Measurements from ENCODE around the gene RGS3.
A peak's percentile ranks its signal among the peaks of the same experiment; 100 is the strongest.

RGS3 gene

DNA sequence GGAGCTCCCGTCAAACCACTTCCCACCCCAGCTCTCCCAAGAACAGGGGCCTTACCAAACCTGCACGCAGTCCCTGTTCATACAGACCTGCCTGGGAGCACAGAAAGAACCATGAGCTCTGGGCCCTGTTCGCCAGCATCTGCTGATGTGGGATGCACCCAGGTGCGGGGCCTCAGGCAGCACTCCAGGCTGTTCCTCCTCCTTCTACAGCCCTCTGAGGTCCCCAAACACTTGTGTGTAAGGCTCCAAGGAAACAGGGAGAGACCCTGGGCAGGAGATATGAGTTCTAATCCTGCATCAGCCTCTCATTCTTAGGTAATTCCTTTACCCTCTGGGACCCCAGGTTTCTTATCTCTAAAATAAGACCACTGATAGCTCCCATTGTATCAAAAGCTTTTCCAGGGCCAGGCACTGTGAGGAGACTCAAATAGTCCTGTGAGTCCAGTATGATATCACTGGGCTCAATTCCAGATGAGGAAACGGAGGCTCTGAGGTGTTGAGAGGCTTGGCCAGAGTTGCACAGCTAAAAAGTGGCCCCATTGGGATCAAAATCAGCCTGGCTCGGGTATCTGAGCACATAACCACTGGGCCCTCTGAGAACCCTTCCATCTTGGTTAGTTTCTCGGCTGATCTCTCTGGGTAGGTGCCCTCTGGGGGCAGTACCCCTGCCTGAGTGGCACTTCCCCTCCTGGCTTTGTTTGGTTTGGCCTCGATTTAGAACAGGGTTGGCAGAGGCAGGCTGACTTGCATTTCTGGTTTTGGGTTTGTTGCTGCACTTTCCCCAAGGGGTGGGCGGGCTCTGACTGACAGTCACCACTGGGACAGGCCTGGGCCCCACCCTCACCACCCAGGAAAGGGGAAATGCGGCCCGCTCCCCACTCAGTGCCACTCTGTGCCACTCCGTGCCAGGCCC is 116.8 kb downstream of the RGS3 start:
- TF ChIP-seq, protein P1, sequence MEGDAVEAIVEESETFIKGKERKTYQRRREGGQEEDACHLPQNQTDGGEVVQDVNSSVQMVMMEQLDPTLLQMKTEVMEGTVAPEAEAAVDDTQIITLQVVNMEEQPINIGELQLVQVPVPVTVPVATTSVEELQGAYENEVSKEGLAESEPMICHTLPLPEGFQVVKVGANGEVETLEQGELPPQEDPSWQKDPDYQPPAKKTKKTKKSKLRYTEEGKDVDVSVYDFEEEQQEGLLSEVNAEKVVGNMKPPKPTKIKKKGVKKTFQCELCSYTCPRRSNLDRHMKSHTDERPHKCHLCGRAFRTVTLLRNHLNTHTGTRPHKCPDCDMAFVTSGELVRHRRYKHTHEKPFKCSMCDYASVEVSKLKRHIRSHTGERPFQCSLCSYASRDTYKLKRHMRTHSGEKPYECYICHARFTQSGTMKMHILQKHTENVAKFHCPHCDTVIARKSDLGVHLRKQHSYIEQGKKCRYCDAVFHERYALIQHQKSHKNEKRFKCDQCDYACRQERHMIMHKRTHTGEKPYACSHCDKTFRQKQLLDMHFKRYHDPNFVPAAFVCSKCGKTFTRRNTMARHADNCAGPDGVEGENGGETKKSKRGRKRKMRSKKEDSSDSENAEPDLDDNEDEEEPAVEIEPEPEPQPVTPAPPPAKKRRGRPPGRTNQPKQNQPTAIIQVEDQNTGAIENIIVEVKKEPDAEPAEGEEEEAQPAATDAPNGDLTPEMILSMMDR (conservative IDR thresholded peaks at IDR 0.05; ENCODE audit: control insufficient read depth, insufficient read depth, low read depth, low read length), result no peak
- peak; percentile 85 for DNase-seq (ENCODE audit: low read depth)
- H3K4me3 ChIP-seq (ENCODE audit: control insufficient read depth, low read depth, low read length), result no peak overlapping the region

DNA sequence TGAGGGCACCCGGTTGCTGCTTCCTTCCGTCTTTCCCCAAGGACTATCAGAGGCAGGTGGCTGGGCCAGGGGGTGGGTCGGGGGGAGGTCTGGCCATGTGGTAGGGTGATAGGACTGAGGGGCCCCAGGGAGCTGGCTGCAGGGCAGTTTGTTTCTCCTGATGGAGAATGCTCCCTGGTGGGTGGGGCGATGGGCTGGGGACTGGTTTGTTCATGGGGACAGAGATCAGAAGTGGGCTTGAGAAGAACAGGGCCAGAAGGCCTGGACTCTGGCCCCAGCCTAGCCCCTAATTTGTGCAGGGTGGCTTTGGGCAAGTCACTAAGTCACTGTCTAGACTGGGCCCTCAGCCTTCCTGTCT is 117.4 kb downstream of the RGS3 start:
- H3K4me3 ChIP-seq (ENCODE audit: control insufficient read depth, low read depth, low read length), result no peak overlapping the region
- TF ChIP-seq, protein P1 (conservative IDR thresholded peaks at IDR 0.05; ENCODE audit: control insufficient read depth, insufficient read depth, low read depth, low read length), result no peak

DNA sequence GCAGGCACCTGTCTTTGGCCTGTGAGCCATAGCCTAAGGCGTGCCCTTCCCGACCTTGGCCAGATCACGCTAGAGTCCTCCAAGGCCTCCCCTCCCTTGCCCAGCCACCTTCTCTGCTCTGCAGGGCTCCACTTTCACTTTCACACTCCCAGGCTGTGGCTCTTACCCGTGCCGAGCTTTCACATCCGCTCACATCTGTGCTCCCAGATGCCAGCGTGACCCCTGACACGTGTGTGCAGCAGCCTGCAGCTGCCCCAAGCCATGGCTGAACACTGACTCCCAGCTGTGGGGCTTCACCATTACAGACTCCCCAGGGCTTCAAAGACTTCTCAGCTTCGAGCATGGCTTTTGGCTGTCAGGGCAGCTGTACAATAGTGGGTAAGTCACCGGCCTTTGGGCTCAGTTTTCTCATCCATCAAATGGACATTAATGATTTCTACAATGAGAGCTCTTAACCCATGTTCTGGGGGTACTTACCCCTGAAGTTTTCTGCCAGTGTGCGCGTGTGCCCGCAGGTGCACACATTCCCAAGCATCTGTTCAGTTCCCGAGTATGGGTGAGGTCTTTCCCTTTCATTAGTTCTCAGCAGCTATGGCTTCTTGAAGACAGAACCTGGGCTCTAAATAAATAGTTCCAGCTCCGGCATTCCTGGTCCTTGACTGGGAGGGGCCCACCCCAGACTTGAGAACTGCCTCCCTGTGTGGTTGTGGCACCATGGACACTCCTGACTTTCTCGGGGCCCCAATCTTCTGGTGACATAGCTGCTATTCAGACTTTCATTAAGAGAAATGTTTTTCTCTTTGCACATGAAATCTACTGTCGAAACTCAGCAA is 118.6 kb downstream of the RGS3 start:
- H3K4me3 ChIP-seq (ENCODE audit: control insufficient read depth, low read depth, low read length), result no peak overlapping the region
- DNase-seq (ENCODE audit: low read depth), result peak; percentile 53
- TF ChIP-seq, protein P1 (conservative IDR thresholded peaks at IDR 0.05; ENCODE audit: control insufficient read depth, insufficient read depth, low read depth, low read length), result no peak

More for the DNA sequence above, 117.4 kb downstream of the RGS3 start:
- no peak for DNase-seq (ENCODE audit: low read depth)

DNA sequence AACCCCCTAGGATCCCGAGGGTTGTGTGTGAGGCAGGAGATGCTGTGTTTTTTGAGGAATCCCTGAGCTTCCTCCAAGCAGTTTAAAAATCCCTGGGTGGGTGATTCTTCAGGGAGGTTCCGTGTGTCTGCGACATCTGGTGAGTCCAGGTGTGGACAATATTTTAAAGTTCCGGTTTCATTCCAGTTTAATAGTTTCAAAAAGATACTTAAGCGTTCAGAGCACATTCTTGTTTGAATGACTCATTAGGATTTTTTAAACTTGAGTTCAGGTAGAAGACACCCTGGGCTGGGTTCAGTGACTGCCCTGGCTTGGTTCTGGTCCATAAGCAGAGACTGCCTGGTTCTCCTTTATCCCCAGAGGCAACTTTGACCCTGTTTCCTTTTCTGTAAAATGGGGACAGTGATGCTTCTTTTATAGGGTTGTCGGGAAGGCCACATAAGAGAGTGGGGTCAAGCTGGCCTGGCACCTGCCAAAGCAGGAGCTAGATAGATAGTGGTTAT is 119.2 kb downstream of the RGS3 start:
- DNase-seq (ENCODE audit: low read depth), result no peak
- H3K4me3 ChIP-seq (ENCODE audit: control insufficient read depth, low read depth, low read length), result no peak overlapping the region
- TF ChIP-seq, protein P1 (conservative IDR thresholded peaks at IDR 0.05; ENCODE audit: control insufficient read depth, insufficient read depth, low read depth, low read length), result no peak

DNA sequence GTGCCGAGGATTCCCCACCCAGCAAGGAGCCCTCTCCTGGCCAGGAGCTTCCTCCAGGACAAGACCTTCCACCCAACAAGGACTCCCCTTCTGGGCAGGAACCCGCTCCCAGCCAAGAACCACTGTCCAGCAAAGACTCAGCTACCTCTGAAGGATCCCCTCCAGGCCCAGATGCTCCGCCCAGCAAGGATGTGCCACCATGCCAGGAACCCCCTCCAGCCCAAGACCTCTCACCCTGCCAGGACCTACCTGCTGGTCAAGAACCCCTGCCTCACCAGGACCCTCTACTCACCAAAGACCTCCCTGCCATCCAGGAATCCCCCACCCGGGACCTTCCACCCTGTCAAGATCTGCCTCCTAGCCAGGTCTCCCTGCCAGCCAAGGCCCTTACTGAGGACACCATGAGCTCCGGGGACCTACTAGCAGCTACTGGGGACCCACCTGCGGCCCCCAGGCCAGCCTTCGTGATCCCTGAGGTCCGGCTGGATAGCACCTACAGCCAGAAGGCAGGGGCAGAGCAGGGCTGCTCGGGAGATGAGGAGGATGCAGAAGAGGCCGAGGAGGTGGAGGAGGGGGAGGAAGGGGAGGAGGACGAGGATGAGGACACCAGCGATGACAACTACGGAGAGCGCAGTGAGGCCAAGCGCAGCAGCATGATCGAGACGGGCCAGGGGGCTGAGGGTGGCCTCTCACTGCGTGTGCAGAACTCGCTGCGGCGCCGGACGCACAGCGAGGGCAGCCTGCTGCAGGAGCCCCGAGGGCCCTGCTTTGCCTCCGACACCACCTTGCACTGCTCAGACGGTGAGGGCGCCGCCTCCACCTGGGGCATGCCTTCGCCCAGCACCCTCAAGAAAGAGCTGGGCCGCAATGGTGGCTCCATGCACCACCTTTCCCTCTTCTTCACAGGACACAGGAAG is 120.2 kb downstream of the RGS3 start:
- DNase-seq (ENCODE audit: low read depth), result no peak
- TF ChIP-seq, protein P1 (conservative IDR thresholded peaks at IDR 0.05; ENCODE audit: control insufficient read depth, insufficient read depth, low read depth, low read length), result no peak
- H3K4me3 ChIP-seq (ENCODE audit: control insufficient read depth, low read depth, low read length), result no peak overlapping the region
